OCI-LY3 (cell line): ENCODE results near the gene CNTNAP2.

Experiments
- H2AFZ ChIP-seq: fragments of 200-600, 300-600 bp; shearing (Covaris generic); 2 replicates; pipeline ENCODE4 v1.6.0; 2014; ENCODE audit warnings: antibody characterized with exemption, low read depth, low read length
- H3K27ac ChIP-seq: fragments of 200-600, 300-600 bp; sonication (generic); 2 replicates; pipeline ENCODE4 v1.5.1; 2014; ENCODE audit warnings: mild to moderate bottlenecking, low read length, moderate library complexity, mixed read lengths
- H3K27me3 ChIP-seq: fragments of 200-600, 300-600 bp; sonication (generic); 2 replicates; pipeline ENCODE4 v1.6.1; 2014; ENCODE audit warnings: low read depth, low read length, mixed read lengths
- H3K36me3 ChIP-seq: fragments of 200-600, 300-600 bp; sonication (generic); replicated peaks from 2 replicates; pipeline ENCODE3; 2014; ENCODE audit warnings: low read depth, low read length, mixed read lengths
- H3K4me1 ChIP-seq: fragments of 300-600, 200-600 bp; sonication (generic); 2 replicates; pipeline ENCODE4 v1.6.1; 2014; ENCODE audit warnings: low read length, mixed read lengths
- H3K4me2 ChIP-seq: fragments of 200-600, 300-600 bp; sonication (generic); 2 replicates; pipeline ENCODE4 v1.6.1; 2014; ENCODE audit warnings: low read length, mixed read lengths
- H3K4me3 ChIP-seq: fragments of 300-600, 200-600 bp; sonication (generic); 2 replicates; pipeline ENCODE4 v1.5.1; 2014; ENCODE audit warnings: antibody characterized with exemption, mild to moderate bottlenecking, low read length, moderate library complexity
- H3K79me2 ChIP-seq: fragments of 300-600, 200-600 bp; shearing (Covaris generic); 2 replicates; pipeline ENCODE4 v1.6.1; 2014; ENCODE audit warnings: mild to moderate bottlenecking, low read length, mixed read lengths
- H3K9ac ChIP-seq: fragments of 300-600, 200-600 bp; shearing (Covaris generic); 2 replicates; pipeline ENCODE4 v1.6.0; 2014; ENCODE audit warnings: mild to moderate bottlenecking, low read length, moderate library complexity
- H3K9me3 ChIP-seq: fragments of 200-600, 300-600 bp; shearing (Covaris generic); 2 replicates; pipeline ENCODE4 v1.6.1; 2014; ENCODE audit warnings: low read length, mixed read lengths; ENCODE audit not compliant: insufficient read depth
- H4K20me1 ChIP-seq: fragments of 200-600, 300-600 bp; sonication (generic); 2 replicates; pipeline ENCODE4 v1.6.1; 2016; ENCODE audit warnings: low read length, mixed read lengths; ENCODE audit not compliant: insufficient read depth
- EZH2phosphoT487 ChIP-seq: fragments of 200-600 bp; shearing (Covaris generic); IDR thresholded peaks from 2 replicates; pipeline ENCODE4 v1.6.1; 2018; ENCODE audit warnings: antibody characterized with exemption, mixed run types, low read depth
- TF ChIP-seq, protein P1 (sequence below): fragments of 200-600, 300-600 bp; sonication (generic); IDR thresholded peaks from 2 replicates; pipeline ENCODE4 v1.5.1; 2014; ENCODE audit warnings: antibody characterized with exemption, low read length, low read depth

CNTNAP2 gene

DNA sequence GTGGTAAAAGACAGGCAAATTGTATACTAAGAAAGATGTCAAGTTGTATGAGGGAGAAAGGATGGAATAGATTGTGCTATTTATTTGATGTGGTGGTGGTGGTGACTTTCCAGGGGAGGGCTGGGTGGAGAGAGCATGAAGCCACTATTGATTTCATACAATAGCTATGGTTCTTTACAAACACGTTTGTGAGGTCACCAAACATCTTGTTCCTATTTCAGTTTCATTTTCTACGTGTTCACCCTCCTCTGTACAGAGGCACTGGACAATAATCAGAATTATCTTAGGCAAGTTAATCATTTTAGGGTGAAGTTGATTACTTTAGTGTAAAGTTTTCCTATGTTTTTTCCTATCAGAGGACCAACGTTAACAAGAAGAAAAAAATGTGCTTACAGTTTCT is 10.3 kb upstream of the CNTNAP2 start:
- Histone ChIP-seq H3K27me3 (no peaks in the 10 kb centered on the region), H3K9ac (no peak overlapping the region), H2AFZ (no peak overlapping the region), H3K79me2 (no peaks in the 10 kb centered on the region), H3K4me3 (no peak overlapping the region), H3K27ac (no peak overlapping the region), H3K4me2 (no peak overlapping the region), H3K36me3 (no peaks in the 10 kb centered on the region), H3K4me1 (no peaks in the 10 kb centered on the region), H4K20me1 (no peaks in the 10 kb centered on the region), H3K9me3 (no peaks in the 10 kb centered on the region)
- no peak for TF ChIP-seq EZH2phosphoT487
- TF ChIP-seq, protein P1, sequence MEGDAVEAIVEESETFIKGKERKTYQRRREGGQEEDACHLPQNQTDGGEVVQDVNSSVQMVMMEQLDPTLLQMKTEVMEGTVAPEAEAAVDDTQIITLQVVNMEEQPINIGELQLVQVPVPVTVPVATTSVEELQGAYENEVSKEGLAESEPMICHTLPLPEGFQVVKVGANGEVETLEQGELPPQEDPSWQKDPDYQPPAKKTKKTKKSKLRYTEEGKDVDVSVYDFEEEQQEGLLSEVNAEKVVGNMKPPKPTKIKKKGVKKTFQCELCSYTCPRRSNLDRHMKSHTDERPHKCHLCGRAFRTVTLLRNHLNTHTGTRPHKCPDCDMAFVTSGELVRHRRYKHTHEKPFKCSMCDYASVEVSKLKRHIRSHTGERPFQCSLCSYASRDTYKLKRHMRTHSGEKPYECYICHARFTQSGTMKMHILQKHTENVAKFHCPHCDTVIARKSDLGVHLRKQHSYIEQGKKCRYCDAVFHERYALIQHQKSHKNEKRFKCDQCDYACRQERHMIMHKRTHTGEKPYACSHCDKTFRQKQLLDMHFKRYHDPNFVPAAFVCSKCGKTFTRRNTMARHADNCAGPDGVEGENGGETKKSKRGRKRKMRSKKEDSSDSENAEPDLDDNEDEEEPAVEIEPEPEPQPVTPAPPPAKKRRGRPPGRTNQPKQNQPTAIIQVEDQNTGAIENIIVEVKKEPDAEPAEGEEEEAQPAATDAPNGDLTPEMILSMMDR, result no peak

DNA sequence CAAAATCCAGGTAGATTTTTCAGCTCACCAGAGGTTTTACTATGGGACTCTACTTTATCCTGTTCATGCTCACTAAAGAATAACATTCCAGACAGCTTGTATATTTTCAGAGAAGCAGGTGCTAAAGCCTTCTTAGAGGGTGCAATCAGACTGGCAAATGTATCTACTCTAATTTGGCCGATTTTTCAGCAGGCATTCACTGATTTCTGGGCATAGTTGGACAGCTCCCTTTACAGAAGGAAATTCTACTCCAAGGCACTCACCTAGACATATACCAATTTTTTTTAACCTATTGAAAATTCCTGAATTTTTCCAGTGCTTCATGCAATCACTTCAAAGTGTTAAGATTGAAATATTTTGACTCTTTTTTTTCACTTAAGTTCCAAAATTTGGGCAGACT is 3.8 kb upstream of the CNTNAP2 start:
- no peak overlapping the region for H3K4me2 ChIP-seq
- TF ChIP-seq, protein P1, result no peak
- no peak for TF ChIP-seq EZH2phosphoT487

DNA sequence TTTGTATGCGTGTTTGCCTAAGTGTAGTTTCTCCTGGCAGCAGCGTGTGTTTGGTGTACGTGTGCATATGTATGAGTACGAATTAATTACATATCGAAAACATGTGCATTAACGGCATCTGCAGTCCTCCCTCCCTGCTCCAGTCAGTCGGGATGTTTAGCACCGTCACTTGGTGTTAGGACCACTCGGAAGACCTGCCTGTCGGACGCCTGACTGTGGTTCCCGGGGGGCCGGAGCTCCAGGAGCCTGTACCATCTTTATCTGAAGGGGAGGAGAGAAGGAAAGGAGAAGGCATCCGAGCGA is 1.1 kb upstream of the CNTNAP2 start:
- no peaks in the 10 kb centered on the region for H3K27me3 ChIP-seq
- no peaks in the 10 kb centered on the region for H3K9me3 ChIP-seq
- H3K27ac ChIP-seq, result no peak overlapping the region
- H4K20me1 ChIP-seq, result no peaks in the 10 kb centered on the region
- H3K79me2 ChIP-seq, result no peaks in the 10 kb centered on the region
- no peaks in the 10 kb centered on the region for H3K36me3 ChIP-seq
- no peak overlapping the region for H3K4me2 ChIP-seq
- no peaks in the 10 kb centered on the region for H3K4me1 ChIP-seq
- no peak overlapping the region for H3K4me3 ChIP-seq
- H2AFZ ChIP-seq, result no peak overlapping the region
- H3K9ac ChIP-seq, result no peak overlapping the region
- TF ChIP-seq EZH2phosphoT487, result no peak
- TF ChIP-seq, protein P1, result no peak

More for the DNA sequence above, 3.8 kb upstream of the CNTNAP2 start:
- Histone ChIP-seq H2AFZ (no peak overlapping the region), H3K27me3 (no peaks in the 10 kb centered on the region), H3K27ac (no peak overlapping the region), H3K36me3 (no peaks in the 10 kb centered on the region), H3K4me1 (no peaks in the 10 kb centered on the region), H3K79me2 (no peaks in the 10 kb centered on the region), H3K4me3 (no peak overlapping the region), H3K9me3 (no peaks in the 10 kb centered on the region), H3K9ac (no peak overlapping the region), H4K20me1 (no peaks in the 10 kb centered on the region)

DNA sequence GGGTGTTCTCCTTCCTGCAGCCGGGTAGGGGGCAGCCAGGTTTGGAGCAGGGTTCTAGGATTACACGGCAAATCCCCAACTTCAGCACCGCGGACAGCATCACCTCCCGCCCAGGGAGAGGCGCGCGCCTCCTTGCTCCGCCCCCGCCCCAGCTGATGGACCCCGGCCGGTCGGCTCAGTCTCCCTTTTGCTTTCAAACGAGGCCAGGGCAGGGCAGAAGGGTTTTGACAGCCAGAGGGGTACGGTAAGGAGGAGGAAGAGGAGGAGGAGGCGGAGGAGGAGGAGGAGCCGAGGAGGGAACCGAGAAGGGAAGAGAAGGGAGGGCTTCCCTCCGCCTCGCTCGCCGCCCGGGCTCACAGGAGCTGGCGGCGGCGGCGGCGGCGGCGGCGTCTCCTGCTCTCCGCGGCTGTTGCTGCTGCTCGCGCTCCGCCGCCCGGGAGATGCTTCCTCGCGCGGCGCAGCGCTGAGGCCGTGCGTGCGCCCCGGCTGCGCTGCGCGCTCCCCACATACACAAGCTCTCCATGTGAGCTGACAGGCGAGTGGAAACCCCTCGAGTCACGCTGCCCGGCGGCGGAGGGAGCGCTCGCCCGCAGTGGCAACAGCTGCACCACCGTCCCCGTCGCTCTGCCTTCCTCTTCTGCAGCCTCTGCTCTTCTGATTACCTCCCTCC is 615 bp upstream of the CNTNAP2 start:
- no peaks in the 10 kb centered on the region for H3K79me2 ChIP-seq
- no peaks in the 10 kb centered on the region for H3K9me3 ChIP-seq
- H3K9ac ChIP-seq, result no peak overlapping the region
- no peaks in the 10 kb centered on the region for H4K20me1 ChIP-seq
- no peaks in the 10 kb centered on the region for H3K36me3 ChIP-seq
- H3K27ac ChIP-seq, result no peak overlapping the region
- TF ChIP-seq EZH2phosphoT487, result no peak
- TF ChIP-seq, protein P1, result no peak
- H3K4me3 ChIP-seq, result no peak overlapping the region
- H2AFZ ChIP-seq, result no peak overlapping the region
- no peaks in the 10 kb centered on the region for H3K27me3 ChIP-seq
- H3K4me1 ChIP-seq, result no peaks in the 10 kb centered on the region
- no peak overlapping the region for H3K4me2 ChIP-seq
